ENCODE results near the gene TRAPPC12. TPM values are rescaled to one million over a fixed set of nuclear protein-coding genes. Genes with fewer than 3 reads are reported as not detected.

TRAPPC12 gene
- total RNA-seq, 1 experiment from 2014 or later: 72.8 TPM

DNA sequence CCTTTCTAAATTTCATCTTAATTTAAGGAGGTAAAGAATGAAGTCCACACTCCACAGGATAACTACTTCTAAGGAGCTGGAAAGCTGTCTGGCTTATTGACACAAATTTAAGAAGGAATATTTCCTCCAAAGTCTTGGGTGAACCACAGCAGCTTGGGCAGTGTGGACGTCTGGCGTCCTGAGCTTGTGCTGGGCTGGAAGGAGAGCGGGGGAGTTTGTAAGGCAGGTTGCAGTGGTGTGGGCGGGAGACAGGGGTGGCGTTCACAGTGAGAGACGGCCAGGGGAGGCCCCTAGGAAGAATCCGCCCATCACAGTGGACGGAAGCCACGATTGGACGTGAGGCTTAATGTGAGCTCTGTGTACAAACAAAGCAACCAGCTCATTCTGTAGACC lies 114.1 kb downstream of the TRAPPC12 start (continued):
- TF ChIP-seq KAT7 (CRISPR knock-in tag; IDR thresholded peaks at IDR 0.05; ENCODE audit: borderline replicate concordance): no peak
- TF ChIP-seq IRF2 (CRISPR knock-in tag; IDR thresholded peaks at IDR 0.05; ENCODE audit: borderline replicate concordance, low read depth): no peak
- no peak for TF ChIP-seq PRRX2 (CRISPR knock-in tag; IDR thresholded peaks at IDR 0.05)
- TF ChIP-seq, protein P1, sequence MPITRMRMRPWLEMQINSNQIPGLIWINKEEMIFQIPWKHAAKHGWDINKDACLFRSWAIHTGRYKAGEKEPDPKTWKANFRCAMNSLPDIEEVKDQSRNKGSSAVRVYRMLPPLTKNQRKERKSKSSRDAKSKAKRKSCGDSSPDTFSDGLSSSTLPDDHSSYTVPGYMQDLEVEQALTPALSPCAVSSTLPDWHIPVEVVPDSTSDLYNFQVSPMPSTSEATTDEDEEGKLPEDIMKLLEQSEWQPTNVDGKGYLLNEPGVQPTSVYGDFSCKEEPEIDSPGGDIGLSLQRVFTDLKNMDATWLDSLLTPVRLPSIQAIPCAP (CRISPR knock-in tag; IDR thresholded peaks at IDR 0.05): no peak
- TF ChIP-seq NR3C1 (CRISPR knock-in tag; conservative IDR thresholded peaks at IDR 0.05; ENCODE audit: low read depth): no peak
- no peak for TF ChIP-seq CREB1 (CRISPR knock-in tag; IDR thresholded peaks at IDR 0.05)
- TF ChIP-seq, protein P2, sequence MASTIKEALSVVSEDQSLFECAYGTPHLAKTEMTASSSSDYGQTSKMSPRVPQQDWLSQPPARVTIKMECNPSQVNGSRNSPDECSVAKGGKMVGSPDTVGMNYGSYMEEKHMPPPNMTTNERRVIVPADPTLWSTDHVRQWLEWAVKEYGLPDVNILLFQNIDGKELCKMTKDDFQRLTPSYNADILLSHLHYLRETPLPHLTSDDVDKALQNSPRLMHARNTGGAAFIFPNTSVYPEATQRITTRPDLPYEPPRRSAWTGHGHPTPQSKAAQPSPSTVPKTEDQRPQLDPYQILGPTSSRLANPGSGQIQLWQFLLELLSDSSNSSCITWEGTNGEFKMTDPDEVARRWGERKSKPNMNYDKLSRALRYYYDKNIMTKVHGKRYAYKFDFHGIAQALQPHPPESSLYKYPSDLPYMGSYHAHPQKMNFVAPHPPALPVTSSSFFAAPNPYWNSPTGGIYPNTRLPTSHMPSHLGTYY (CRISPR knock-in tag; IDR thresholded peaks at IDR 0.05): no peak
- TF ChIP-seq JAZF1 (CRISPR knock-in tag; IDR thresholded peaks at IDR 0.05): no peak
- TF ChIP-seq, protein P3, sequence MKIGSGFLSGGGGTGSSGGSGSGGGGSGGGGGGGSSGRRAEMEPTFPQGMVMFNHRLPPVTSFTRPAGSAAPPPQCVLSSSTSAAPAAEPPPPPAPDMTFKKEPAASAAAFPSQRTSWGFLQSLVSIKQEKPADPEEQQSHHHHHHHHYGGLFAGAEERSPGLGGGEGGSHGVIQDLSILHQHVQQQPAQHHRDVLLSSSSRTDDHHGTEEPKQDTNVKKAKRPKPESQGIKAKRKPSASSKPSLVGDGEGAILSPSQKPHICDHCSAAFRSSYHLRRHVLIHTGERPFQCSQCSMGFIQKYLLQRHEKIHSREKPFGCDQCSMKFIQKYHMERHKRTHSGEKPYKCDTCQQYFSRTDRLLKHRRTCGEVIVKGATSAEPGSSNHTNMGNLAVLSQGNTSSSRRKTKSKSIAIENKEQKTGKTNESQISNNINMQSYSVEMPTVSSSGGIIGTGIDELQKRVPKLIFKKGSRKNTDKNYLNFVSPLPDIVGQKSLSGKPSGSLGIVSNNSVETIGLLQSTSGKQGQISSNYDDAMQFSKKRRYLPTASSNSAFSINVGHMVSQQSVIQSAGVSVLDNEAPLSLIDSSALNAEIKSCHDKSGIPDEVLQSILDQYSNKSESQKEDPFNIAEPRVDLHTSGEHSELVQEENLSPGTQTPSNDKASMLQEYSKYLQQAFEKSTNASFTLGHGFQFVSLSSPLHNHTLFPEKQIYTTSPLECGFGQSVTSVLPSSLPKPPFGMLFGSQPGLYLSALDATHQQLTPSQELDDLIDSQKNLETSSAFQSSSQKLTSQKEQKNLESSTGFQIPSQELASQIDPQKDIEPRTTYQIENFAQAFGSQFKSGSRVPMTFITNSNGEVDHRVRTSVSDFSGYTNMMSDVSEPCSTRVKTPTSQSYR (CRISPR knock-in tag; IDR thresholded peaks at IDR 0.05): no peak
- TF ChIP-seq ZNF121 (CRISPR knock-in tag; IDR thresholded peaks at IDR 0.05): no peak

DNA sequence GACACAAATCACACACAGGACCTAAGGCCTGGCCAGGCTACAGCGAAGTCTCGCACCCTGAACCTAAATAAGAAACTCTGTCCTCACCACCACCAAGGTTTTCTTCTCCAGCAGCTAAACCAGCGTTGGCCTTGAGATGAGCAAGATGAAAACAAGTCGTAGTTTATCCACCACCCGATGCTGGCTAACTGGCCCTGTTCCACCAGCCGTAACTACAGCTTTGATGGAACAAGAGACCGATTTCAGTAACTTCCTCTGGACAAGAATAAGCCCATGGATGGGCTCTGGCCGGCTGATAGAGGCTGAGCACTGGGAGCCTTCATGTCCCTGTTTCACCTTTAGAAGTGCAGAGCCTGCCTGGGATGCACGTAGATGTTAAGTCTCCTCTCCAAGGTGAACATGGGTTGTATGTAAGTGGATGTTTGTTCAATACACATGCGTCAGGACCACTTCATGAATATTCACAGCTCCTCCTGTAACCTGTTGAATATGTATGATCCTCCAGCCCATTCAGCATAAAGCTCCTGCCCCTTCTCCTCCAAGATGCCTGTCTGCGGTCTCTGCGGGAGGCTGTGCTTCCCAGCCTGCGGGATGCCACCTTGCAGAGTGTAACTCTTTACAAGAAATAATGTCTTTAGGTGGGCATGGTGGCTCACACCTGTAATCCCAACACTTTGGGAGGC lies 115.6 kb downstream of the TRAPPC12 start:
- ChIA-PET CTCF (no interaction called here), POLR2A (no interaction called here)
- Mint-ChIP-seq H3K4me3 (no peak overlapping the region), H3K4me1 (peaks cover 13% of the 10 kb centered on the region; the same call in 1 of the 2 replicates), H3K9me3 (no peaks in the 10 kb centered on the region), H3K27ac (no peak overlapping the region), H3K36me3 (peaks cover 7% of the 10 kb centered on the region; the same call in 1 of the 2 replicates), H3K27me3 (ENCODE audit: low read depth) (no peaks in the 10 kb centered on the region)
- ATAC-seq: no peak
- no peak for DNase-seq (ENCODE audit: low spot score)
- TF ChIP-seq ZNF138 (CRISPR knock-in tag; conservative IDR thresholded peaks at IDR 0.05) (no peak), ZNF396 (CRISPR knock-in tag; IDR thresholded peaks at IDR 0.05; ENCODE audit: borderline replicate concordance) (no peak), SMAD3 (CRISPR knock-in tag; IDR thresholded peaks at IDR 0.05; ENCODE audit: borderline replicate concordance) (no peak), ATF1 (CRISPR knock-in tag; IDR thresholded peaks at IDR 0.05) (no peak), TEAD4 (CRISPR knock-in tag; IDR thresholded peaks at IDR 0.05) (no peak), ZNF263 (CRISPR knock-in tag; IDR thresholded peaks at IDR 0.05; ENCODE audit: low read depth) (no peak), NR1H2 (CRISPR knock-in tag; IDR thresholded peaks at IDR 0.05) (no peak), NFE2L1 (CRISPR knock-in tag; IDR thresholded peaks at IDR 0.05) (no peak), TEAD1 (CRISPR knock-in tag; IDR thresholded peaks at IDR 0.05) (no peak), ZNF121 (CRISPR knock-in tag; IDR thresholded peaks at IDR 0.05) (no peak), TP53 (CRISPR knock-in tag; IDR thresholded peaks at IDR 0.05) (no peak), ZNF671 (CRISPR knock-in tag; IDR thresholded peaks at IDR 0.05) (no peak)
- TF ChIP-seq, protein P4, sequence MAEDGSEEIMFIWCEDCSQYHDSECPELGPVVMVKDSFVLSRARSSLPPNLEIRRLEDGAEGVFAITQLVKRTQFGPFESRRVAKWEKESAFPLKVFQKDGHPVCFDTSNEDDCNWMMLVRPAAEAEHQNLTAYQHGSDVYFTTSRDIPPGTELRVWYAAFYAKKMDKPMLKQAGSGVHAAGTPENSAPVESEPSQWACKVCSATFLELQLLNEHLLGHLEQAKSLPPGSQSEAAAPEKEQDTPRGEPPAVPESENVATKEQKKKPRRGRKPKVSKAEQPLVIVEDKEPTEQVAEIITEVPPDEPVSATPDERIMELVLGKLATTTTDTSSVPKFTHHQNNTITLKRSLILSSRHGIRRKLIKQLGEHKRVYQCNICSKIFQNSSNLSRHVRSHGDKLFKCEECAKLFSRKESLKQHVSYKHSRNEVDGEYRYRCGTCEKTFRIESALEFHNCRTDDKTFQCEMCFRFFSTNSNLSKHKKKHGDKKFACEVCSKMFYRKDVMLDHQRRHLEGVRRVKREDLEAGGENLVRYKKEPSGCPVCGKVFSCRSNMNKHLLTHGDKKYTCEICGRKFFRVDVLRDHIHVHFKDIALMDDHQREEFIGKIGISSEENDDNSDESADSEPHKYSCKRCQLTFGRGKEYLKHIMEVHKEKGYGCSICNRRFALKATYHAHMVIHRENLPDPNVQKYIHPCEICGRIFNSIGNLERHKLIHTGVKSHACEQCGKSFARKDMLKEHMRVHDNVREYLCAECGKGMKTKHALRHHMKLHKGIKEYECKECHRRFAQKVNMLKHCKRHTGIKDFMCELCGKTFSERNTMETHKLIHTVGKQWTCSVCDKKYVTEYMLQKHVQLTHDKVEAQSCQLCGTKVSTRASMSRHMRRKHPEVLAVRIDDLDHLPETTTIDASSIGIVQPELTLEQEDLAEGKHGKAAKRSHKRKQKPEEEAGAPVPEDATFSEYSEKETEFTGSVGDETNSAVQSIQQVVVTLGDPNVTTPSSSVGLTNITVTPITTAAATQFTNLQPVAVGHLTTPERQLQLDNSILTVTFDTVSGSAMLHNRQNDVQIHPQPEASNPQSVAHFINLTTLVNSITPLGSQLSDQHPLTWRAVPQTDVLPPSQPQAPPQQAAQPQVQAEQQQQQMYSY (CRISPR knock-in tag; IDR thresholded peaks at IDR 0.05): no peak
- TF ChIP-seq, protein P3 (CRISPR knock-in tag; IDR thresholded peaks at IDR 0.05): no peak
- TF ChIP-seq, protein P5, sequence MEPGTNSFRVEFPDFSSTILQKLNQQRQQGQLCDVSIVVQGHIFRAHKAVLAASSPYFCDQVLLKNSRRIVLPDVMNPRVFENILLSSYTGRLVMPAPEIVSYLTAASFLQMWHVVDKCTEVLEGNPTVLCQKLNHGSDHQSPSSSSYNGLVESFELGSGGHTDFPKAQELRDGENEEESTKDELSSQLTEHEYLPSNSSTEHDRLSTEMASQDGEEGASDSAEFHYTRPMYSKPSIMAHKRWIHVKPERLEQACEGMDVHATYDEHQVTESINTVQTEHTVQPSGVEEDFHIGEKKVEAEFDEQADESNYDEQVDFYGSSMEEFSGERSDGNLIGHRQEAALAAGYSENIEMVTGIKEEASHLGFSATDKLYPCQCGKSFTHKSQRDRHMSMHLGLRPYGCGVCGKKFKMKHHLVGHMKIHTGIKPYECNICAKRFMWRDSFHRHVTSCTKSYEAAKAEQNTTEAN (CRISPR knock-in tag; IDR thresholded peaks at IDR 0.05): no peak
- TF ChIP-seq, protein P6, sequence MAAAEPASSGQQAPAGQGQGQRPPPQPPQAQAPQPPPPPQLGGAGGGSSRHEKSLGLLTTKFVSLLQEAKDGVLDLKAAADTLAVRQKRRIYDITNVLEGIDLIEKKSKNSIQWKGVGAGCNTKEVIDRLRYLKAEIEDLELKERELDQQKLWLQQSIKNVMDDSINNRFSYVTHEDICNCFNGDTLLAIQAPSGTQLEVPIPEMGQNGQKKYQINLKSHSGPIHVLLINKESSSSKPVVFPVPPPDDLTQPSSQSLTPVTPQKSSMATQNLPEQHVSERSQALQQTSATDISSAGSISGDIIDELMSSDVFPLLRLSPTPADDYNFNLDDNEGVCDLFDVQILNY (CRISPR knock-in tag; IDR thresholded peaks at IDR 0.05): no peak
